GM19397 (cell line): ENCODE data around the gene MAK.
"Not testable (repeated sequence)": the region's sequence is repeated elsewhere in the genome, so short reads cannot be mapped to it uniquely, and the experiment has no call there.

Experiments used
- ATAC-seq: cut with Tn5 transposase; IDR thresholded peaks from one replicate; pipeline ENCODE4 v1.9.1; 2021; ENCODE audit warnings: mild to moderate bottlenecking, moderate library complexity; ENCODE audit not compliant: unreplicated experiment

Gene MAK

DNA sequence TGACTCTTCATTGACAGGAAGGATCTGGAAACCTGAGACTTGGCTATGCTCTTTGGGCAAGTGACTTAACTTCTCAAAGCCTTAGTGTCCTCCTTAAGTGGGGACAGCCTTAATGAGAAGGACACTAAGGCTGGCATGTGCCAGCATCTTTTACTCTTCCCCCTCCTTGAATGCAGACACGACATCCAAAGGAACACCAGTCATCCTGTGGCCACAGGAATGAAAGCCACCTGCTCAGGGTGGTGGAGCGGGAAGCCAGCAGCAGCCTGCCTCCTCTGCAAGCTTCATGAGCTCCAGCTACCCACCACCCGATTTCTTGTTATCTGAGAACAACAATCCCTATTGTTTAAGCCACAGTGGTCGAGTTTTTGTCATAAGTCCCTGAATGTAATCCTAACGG, 46.2 kb downstream of the MAK start:
- no peak for ATAC-seq

- ATAC-seq, result no peak
Observed at GRCh38 chr6:10791673-10792072, 46.7 kb downstream of the MAK start.

- ATAC-seq, result no peak
Observed at GRCh38 chr6:10779076-10779475, 59.3 kb downstream of the MAK start.

GRCh38 chr6:10778230-10778629, 60.1 kb downstream of the MAK start:
- ATAC-seq, result no peak

DNA sequence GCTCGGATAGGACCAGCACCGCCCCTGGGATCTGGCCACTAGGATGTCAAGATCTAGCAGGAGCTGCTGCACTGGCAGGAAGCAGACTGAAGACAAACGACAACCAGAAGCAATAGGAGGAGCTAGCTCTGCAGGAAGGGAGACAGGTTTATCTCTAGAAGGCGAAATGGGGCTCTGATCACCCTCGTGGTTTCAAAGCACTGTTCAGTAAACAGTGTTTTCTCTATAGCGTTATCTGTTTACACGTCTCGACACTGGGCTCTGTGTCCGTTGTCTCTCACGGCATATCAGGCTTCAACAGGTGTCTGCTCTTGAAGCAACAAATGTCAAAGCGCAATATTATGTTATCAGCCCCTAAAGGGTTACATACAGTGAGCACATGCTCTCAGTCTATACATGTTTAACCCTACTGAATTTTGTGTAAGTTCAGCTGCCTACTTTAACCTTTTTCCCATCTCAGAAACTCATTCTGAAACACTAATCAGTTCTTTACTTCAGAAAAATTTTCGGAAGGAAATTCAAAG, 66.9 kb downstream of the MAK start:
- no peak for ATAC-seq

DNA sequence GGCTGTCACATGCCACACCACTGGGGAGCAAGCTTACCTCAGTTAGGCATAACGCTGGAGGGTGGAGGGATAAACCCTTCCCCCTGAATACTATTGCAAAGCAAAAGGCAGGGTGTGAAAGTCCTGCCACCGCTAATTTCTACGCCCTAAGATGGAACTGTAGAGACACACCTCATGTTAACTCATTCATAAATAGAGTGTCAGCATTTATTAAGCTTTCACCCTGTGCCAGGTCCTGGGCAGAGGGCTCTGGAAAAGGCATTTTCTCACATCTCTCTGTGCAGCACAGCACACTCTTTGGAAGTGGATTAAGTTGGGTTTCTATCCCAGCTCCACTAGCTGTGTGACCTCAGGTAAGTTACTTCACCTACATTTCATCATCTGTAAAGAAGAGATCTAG, 68.9 kb downstream of the MAK start:
- no peak for ATAC-seq

DNA sequence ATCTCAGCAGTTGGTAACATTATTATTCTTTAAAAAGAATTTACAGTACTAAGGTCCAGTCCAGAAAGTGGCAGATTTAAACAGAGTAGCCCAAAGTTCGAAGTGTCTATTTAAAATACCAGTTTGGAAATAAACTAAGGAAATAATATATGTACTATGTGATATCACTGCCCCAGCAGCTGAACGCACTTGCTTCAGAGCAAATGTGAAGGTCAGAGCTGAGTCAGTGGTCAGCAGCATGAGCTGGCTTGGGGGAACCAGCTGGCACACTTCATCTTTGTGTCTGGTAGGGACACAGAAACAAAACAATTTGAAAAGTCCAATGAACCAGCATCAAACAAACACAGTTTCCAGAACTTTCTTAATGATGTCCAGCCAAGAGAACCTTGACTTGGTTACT, 75.3 kb downstream of the MAK start:
- no peak for ATAC-seq

DNA sequence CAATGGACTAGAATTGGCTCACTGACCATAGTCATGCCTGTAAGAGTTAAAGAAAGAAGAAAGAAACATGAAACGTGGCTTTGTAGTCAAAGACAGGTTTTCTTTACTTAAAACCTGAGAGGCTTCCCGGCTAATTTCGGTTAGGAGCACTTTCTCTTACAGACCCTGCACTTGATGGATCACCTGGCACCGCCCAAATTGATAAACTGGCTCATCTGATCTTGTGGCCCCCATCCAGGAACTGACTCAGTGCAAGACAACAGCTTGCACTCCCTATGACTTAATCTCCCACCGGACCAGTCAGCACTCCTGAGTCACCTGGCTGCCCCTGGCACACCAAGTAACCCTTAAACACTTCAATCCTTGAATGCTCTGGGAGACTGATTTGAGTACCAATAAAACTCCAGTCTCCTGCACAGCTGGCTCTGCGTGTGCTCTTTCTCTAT, 78.4 kb downstream of the MAK start:
- no peak for ATAC-seq

DNA sequence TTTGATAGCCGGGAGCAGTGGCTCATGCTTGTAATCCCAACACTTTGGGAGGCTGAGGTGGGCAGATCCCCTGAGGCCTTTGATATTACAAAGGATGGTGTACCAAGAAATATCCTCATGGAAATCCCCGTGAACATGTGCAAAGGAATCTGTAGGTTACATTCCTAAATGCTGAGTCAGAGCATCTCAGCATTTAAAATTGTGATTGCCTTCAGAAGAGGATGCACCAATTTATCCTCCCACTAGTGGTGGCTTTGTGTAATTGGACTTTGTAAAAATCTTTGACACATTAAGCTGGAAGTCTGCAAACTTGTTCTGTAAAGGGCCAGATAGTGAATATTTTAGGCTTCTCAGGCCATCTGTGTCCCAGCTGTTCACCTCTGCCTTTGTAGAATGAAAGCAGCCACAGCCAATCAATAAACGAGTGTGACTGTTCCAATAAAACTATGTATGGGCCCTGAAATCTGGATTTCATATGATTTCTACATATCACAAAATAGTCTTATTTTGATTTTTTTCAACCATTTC, 79.0 kb downstream of the MAK start:
- no peak for ATAC-seq

DNA sequence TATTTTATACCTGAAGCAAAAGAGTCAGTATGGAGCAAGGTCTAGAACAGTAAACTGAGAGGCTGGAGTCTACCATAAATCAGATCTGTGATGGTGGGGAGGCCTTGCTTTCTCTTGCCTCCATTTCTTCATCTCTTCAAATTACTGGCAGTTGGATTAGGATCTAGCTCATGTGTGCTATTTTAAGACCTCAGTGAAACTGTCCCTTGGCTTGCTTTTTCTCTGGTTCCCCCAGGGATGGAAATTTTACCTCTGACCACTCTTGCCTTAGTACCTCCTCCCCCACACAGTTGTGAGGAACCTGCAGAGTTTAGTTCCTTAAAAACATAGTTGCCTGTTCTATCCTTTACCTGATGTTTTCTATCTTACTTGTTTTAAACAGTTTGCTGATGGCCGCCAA, 82.3 kb downstream of the MAK start:
- ATAC-seq, result no peak

DNA sequence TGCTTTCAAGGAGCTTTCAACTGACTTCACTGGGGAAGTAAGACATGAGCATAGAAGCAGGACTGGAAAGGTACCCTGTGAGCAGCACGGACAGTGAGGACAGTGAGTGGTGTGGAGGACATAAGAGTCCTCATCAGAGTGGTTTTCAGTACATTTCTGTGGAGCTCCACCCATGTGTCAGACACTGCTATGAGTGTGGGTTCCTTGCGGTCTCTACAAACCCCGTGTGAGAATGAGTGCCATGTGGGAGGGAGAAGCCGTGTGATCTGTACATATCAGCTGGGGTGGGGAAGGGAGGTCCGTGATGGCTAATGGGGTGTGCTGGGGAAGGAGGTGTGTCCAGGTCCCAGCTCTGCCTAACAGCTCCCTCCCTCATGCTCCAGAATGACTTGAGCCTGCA, 86.6 kb downstream of the MAK start:
- not testable (repeated sequence) for ATAC-seq

GRCh38 chr6:10750568-10750967, 87.8 kb downstream of the MAK start:
- not testable (repeated sequence) for ATAC-seq

DNA sequence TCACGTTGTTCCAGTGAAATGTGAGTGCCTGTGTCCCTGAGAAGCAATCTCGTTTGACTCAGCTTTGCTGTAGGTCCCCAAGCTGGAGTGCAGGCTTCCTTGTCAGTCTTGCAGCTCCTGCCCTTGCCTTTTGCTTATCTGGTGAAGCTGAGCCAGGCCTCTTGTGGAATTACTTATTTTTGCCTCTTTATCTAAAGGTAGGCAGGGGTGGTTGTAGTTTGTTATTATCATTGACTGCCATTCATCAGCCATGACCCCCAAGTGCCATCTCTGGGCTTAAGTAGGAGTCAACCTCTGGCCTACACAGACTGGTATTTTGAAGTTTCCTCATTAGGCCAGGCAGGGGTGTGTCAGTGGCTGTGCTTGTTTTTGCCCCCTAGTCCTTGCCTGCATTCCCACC, 88.6 kb downstream of the MAK start:
- ATAC-seq, result no peak

DNA sequence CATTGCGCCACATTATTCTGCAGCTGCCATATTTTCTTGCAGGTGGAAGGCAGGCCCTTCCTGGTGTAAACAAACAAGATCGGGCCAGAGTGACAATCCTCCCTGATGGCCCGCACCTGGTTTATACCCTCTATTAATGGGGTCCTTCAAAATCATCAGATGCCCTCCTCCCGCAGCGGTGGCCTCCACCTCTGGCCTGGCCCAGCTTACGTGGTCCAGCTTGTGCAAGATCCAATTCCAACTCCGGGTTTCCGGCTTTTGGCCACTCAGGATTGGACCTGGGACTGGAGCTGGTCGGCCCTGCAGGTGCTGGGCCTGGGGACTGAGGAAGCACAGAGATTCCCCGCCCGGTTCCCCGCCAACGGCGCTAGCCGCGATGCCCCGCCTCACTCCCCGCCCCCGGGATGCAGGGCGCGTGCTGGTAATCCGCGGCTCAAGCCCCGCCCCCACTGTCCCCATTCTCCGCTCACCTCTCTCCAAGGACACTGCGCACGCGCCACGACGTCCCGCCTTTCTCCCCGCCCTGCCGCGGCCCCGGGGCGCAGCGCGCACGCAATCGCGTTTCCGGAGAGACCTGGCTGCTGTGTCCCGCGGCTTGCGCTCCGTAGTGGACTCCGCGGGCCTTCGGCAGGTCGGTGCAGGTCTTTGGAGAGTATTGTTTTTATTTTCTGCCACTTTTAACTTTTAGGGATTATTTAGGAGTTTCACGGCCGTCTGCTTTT, 90.9 kb downstream of the MAK start, which contains the start of gene TMEM14B:
Gene TMEM14B (plus strand): TSS at position 555 of the 722 bp plus-strand sequence. CDS start 1,441 bp downstream, outside the sequence.
- peak; percentile 96 for ATAC-seq

- ATAC-seq, result no peak
Observed at GRCh38 chr6:10746915-10747250, 91.5 kb downstream of the MAK start.

DNA sequence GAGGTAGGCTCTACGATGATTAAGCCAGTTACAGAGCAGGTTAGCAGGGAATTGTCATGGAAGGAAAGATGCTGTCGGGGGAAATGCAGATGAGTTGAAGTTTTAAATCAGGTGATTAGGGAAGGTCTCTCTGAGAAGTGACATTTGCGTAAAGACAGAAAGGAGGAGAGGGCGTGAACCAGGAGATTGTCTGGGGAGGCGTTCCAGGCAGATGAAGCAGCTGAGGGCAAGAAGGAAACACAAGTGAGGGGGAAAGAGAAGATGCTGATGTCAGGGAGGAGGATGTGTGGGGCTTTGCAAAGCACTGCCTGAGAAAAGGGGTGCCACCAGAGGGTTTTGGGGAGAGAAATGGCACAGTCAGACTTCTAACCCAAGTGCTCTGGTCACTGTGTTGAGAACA, 93.2 kb downstream of the MAK start:
- no peak for ATAC-seq

DNA sequence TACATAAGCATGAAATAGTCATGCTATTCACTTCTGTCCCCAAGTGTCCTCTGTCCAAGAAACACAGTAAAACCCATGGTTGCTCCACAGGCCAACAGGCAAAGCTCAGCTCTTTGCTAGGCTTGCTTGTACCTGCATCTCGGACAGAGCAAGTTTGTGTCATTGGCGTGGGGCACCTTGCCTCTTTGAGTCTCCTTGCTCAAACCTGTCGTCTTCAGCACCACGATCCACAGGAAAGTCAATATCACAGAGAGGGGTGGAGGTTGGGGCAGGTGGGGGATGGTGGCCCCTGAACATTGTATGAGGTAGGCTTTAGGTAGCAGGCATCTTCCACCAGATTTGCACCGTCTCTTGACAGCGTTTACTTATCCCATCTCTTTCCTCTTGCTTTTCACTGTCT, 94.8 kb downstream of the MAK start:
- ATAC-seq, result no peak

DNA sequence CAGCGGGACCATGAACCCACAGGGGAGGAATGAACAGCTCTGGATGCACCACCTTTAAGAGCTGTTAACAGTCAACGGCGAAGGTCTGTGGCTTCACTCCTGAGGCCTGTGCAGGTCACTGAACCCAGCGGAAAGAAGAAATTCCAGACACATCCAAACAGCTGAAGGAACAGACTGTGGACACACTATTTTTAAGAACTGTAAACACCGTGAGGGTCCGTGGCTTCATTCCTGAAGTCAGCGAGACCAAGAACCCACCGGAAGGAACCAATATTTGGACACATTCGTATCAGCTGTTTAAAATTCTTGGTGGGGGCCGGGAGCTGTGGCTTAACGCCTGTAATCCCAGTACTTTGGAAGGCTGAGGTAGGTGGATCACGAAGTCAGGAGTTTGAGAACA, 96.1 kb downstream of the MAK start:
- no peak for ATAC-seq

DNA sequence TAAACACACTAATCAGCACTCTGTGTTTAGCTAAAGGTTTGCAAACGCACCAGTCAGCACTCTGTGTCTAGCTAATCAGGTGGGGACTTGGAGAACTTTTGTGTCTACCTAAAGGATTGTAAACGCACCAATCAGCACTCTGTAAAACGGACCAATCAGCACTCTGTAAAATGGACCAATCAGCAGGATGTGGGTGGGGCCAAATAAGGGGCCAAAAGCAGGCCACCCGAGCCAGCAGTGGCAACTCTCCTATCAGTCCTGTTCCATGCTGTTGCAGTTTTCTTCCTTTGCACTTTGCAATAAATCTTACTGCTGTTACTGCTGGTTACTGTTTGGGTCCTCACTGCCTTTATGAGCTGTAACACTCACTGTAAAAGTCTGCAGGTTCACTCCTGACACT, 96.7 kb downstream of the MAK start:
- ATAC-seq, result not testable (repeated sequence)

- ATAC-seq, result no peak
Observed at GRCh38 chr6:10740061-10740460, 98.3 kb downstream of the MAK start.

GRCh38 chr6:10736731-10737130, 101.6 kb downstream of the MAK start:
- no peak for ATAC-seq

GRCh38 chr6:10733863-10734262, 104.5 kb downstream of the MAK start:
- ATAC-seq, result no peak
